Measurements from ENCODE around the gene FAM8A1. TPM values are rescaled to one million over a fixed set of nuclear protein-coding genes. Genes with fewer than 3 reads are reported as not detected.
A peak's percentile ranks its signal among the peaks of the same experiment; 100 is the strongest.

FAM8A1 gene
- total RNA-seq, 1 donor from 2014 or later, result 7.6 TPM

GRCh38 chr6:17653198-17653882, 53.2 kb downstream of the FAM8A1 start:
- DNase-seq (ENCODE audit: low spot score), result no peak
- no peak overlapping the region for H3K27ac Mint-ChIP-seq (ENCODE audit: unreplicated experiment)

GRCh38 chr6:17656092-17656491, 56.0 kb downstream of the FAM8A1 start:
- Mint-ChIP-seq H3K27ac (ENCODE audit: unreplicated experiment) (peak overlapping the region; percentile 49), H3K36me3 (ENCODE audit: low read depth, unreplicated experiment) (peaks cover 4% of the 10 kb centered on the region), H3K9me3 (ENCODE audit: unreplicated experiment) (no peaks in the 10 kb centered on the region), H3K4me3 (ENCODE audit: unreplicated experiment) (no peak overlapping the region), H3K27me3 (ENCODE audit: unreplicated experiment) (no peaks in the 10 kb centered on the region), H3K4me1 (ENCODE audit: unreplicated experiment) (no peaks in the 10 kb centered on the region)
- no peak for DNase-seq (ENCODE audit: low spot score)
- TF ChIP-seq, protein P1, sequence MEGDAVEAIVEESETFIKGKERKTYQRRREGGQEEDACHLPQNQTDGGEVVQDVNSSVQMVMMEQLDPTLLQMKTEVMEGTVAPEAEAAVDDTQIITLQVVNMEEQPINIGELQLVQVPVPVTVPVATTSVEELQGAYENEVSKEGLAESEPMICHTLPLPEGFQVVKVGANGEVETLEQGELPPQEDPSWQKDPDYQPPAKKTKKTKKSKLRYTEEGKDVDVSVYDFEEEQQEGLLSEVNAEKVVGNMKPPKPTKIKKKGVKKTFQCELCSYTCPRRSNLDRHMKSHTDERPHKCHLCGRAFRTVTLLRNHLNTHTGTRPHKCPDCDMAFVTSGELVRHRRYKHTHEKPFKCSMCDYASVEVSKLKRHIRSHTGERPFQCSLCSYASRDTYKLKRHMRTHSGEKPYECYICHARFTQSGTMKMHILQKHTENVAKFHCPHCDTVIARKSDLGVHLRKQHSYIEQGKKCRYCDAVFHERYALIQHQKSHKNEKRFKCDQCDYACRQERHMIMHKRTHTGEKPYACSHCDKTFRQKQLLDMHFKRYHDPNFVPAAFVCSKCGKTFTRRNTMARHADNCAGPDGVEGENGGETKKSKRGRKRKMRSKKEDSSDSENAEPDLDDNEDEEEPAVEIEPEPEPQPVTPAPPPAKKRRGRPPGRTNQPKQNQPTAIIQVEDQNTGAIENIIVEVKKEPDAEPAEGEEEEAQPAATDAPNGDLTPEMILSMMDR (IDR thresholded peaks at IDR 0.05; ENCODE audit: unreplicated experiment), result no peak

More at GRCh38 chr6:17653198-17653882, 53.2 kb downstream of the FAM8A1 start:
- TF ChIP-seq, protein P1 (IDR thresholded peaks at IDR 0.05; ENCODE audit: unreplicated experiment), result no peak
- H3K9me3 Mint-ChIP-seq (ENCODE audit: unreplicated experiment), result no peaks in the 10 kb centered on the region
- H3K36me3 Mint-ChIP-seq (ENCODE audit: low read depth, unreplicated experiment), result peaks cover 11% of the 10 kb centered on the region
- no peak overlapping the region for H3K4me3 Mint-ChIP-seq (ENCODE audit: unreplicated experiment)
- no peaks in the 10 kb centered on the region for H3K27me3 Mint-ChIP-seq (ENCODE audit: unreplicated experiment)
- peaks cover 2% of the 10 kb centered on the region for H3K4me1 Mint-ChIP-seq (ENCODE audit: unreplicated experiment)

DNA sequence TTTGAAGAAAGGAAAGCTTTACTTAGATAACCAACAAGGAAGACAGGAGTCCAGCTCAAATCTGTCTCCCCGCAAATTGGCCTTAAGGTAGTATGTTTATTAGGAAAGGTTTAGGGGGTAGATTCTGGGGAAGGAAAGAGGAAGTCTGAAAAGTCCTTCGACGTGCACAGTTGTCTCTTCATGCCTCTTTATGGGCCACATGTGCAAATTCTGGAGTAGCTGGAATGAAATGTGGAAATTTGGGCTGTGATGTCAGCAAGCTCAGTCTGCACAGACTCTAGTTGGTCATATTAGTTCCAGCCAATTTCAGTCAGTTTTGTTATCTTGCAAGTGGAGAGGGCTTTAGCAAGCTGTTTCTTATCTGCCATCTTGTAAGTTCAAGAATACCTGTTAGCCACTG, 56.5 kb downstream of the FAM8A1 start:
- DNase-seq (ENCODE audit: low spot score), result no peak
- Mint-ChIP-seq H3K27ac (ENCODE audit: unreplicated experiment) (no peak overlapping the region), H3K36me3 (ENCODE audit: low read depth, unreplicated experiment) (peaks cover 8% of the 10 kb centered on the region), H3K4me1 (ENCODE audit: unreplicated experiment) (no peaks in the 10 kb centered on the region), H3K9me3 (ENCODE audit: unreplicated experiment) (no peaks in the 10 kb centered on the region), H3K27me3 (ENCODE audit: unreplicated experiment) (no peaks in the 10 kb centered on the region), H3K4me3 (ENCODE audit: unreplicated experiment) (no peak overlapping the region)
- TF ChIP-seq, protein P1 (IDR thresholded peaks at IDR 0.05; ENCODE audit: unreplicated experiment), result no peak

Other genes with a start within 250 kb of the FAM8A1 start
- 4.4 TPM for gene CAP2, start 206.7 kb upstream of the FAM8A1 start, total RNA-seq (ENCODE audit: unreplicated experiment)
- gene NUP153, start 106.6 kb downstream of the FAM8A1 start, total RNA-seq (ENCODE audit: unreplicated experiment), result 39.0 TPM